HFFc6 (cell line): ENCODE data around the gene NDST4. TPM values are rescaled to one million over a fixed set of nuclear protein-coding genes. Genes with fewer than 3 reads are reported as not detected.

ENCODE experiments used
- DNase-seq: peaks from one replicate; pipeline ENCODE4 v3.0.0-alpha.2; 2018
- H3K27ac Mint-ChIP-seq: 2 replicates; pipeline ENCODE4 v1.8.0; 2020; ENCODE audit warnings: mild to moderate bottlenecking, mixed read lengths
- H3K27me3 Mint-ChIP-seq: 2 replicates; pipeline ENCODE4 v1.8.0; 2021; ENCODE audit warnings: mild to moderate bottlenecking, moderate library complexity, mixed read lengths; ENCODE audit not compliant: insufficient read depth
- H3K36me3 Mint-ChIP-seq: 2 replicates; pipeline ENCODE4 v1.8.0; 2021; ENCODE audit warnings: low read depth, mixed read lengths
- H3K4me1 Mint-ChIP-seq: 2 replicates; pipeline ENCODE4 v1.8.0; 2020; ENCODE audit warnings: low read depth, mixed read lengths
- H3K4me3 Mint-ChIP-seq: 2 replicates; pipeline ENCODE4 v1.8.0; 2020; ENCODE audit warnings: mild to moderate bottlenecking, moderate library complexity, mixed read lengths
- H3K9me3 Mint-ChIP-seq: 2 replicates; pipeline ENCODE4 v1.8.0; 2020; ENCODE audit warnings: mild to moderate bottlenecking, mixed read lengths
- total RNA-seq, 6 experiments: library from RNA; stranded (reverse); fragmentation: NEBNext Ultra II Directional; extraction: Animal tissue kit (Norgen Biotek cat#: 25700); gene quantifications; 2 replicates in 1 of 6; 3 replicates in 5 of 6; pipeline ENCODE4 v1.2.3, GENCODE V29; 2021
- TF ChIP-seq, protein P1 (sequence below): fragments of 200-600 bp; sonication (generic); IDR thresholded peaks from 2 replicates; pipeline ENCODE4 v1.5.0; 2021; ENCODE audit warnings: antibody characterized with exemption, mild to moderate bottlenecking

Gene NDST4
- total RNA-seq, 6 experiments from 2014 or later: not detected

DNA sequence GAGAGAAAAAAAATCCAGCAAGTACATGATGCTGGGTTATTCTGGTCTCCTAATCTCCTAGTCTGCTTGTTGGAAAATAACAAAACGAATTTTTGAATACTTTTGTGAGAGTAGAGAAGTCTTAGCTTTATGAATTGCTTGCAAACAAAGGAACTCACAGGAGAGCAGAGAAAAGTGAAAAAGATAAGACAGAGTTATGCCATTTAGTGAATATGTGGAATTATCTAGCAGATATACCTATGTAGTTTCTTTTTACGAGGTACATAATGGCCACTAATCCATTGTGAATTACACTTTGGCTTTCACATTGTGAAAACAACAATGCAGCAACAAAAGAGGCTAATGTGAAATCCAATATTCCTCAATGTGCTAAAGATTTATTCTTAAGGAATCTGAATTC, 226.7 kb downstream of the NDST4 start:
- Mint-ChIP-seq H3K9me3 (peaks cover 36% of the 10 kb centered on the region), H3K27me3 (no peaks in the 10 kb centered on the region), H3K4me3 (no peak overlapping the region), H3K4me1 (no peaks in the 10 kb centered on the region), H3K27ac (no peak overlapping the region), H3K36me3 (no peaks in the 10 kb centered on the region)
- TF ChIP-seq, protein P1, sequence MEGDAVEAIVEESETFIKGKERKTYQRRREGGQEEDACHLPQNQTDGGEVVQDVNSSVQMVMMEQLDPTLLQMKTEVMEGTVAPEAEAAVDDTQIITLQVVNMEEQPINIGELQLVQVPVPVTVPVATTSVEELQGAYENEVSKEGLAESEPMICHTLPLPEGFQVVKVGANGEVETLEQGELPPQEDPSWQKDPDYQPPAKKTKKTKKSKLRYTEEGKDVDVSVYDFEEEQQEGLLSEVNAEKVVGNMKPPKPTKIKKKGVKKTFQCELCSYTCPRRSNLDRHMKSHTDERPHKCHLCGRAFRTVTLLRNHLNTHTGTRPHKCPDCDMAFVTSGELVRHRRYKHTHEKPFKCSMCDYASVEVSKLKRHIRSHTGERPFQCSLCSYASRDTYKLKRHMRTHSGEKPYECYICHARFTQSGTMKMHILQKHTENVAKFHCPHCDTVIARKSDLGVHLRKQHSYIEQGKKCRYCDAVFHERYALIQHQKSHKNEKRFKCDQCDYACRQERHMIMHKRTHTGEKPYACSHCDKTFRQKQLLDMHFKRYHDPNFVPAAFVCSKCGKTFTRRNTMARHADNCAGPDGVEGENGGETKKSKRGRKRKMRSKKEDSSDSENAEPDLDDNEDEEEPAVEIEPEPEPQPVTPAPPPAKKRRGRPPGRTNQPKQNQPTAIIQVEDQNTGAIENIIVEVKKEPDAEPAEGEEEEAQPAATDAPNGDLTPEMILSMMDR: no peak
- no peak for DNase-seq

DNA sequence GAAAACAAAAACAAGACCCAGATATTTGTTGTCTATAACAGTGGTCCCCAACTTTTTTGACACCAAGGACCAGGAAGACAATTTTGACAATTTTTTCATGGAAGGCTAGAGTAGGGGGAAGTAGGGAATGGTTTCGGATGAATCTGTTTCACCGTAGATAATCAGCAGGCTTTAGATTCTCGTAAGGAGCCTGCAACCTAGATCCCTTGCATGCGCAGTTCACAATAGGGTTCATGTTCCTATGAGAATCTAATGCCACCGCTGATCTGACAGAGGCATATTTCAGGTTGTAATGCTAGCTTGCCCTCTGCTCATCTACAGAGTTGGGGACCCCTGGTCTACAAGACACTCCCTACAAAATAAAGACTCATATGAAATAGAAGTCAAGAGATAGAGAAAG, 229.8 kb downstream of the NDST4 start:
- H3K27me3 Mint-ChIP-seq: peaks cover 2% of the 10 kb centered on the region; the same call in 1 of the 2 replicates
- H3K9me3 Mint-ChIP-seq: peaks cover 35% of the 10 kb centered on the region
- H3K27ac Mint-ChIP-seq: no peak overlapping the region
- H3K4me3 Mint-ChIP-seq: no peak overlapping the region
- TF ChIP-seq, protein P1: no peak
- H3K36me3 Mint-ChIP-seq: no peaks in the 10 kb centered on the region
- no peaks in the 10 kb centered on the region for H3K4me1 Mint-ChIP-seq
- DNase-seq: no peak

DNA sequence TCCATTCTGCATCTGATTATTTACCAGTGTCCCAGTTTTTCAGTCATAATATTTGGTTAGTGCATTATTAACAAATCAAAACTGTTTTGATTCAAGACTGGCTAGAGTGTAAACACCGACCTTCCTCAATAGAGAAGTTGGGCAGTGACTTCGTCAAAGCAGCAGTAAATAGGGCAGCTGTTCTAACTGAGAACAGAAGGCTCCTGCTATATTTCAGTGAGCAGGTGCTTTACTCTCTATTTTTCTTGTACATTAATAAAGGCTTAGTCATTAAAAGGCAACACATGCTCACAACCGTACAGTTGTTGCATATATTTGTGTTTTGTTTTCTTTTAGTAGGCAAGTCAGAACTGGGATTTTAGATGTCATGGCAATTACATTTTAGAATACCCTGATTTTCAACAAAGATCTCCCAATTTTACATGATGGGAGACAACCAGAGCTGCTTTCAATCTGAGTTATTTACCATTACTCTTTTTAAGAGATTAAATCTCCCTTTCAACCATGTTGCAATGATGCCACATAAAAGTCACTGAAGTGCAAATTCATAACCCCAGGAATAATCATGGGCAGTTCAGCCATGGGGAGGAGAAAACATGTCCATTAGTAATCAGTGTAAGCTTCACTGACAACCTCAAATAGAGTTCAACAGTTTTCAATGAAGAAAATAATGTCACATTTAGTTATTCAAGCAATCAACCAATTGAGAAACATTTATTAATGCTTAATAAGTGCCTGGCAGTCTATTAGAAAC, 233.3 kb downstream of the NDST4 start:
- Mint-ChIP-seq H3K27me3 (peaks cover 2% of the 10 kb centered on the region; the same call in 1 of the 2 replicates), H3K4me3 (no peak overlapping the region), H3K27ac (no peak overlapping the region), H3K9me3 (peaks cover 35% of the 10 kb centered on the region), H3K36me3 (no peaks in the 10 kb centered on the region), H3K4me1 (no peaks in the 10 kb centered on the region)
- TF ChIP-seq, protein P1: no peak
- no peak for DNase-seq

DNA sequence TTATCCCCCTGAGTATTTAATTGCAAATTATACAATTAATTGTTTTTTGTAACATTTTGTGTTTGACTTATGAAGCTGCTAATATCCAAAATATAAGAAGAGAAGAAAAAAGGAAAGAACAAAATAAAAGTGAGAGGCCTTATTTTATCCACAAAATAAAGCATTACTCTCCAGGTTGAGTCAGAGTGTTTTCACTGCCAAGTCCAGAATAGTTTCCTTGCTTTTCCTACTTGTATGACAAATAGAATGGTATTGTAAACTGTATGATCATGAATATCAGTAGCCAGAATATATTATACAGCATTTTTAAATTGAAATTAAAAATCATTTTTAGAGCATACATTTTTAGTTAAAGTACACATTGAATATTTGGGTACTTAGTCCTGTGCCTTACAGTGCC, 237.8 kb downstream of the NDST4 start:
- peaks cover 16% of the 10 kb centered on the region for H3K9me3 Mint-ChIP-seq
- H3K27me3 Mint-ChIP-seq: no peaks in the 10 kb centered on the region
- no peaks in the 10 kb centered on the region for H3K36me3 Mint-ChIP-seq
- no peak for DNase-seq
- no peak overlapping the region for H3K27ac Mint-ChIP-seq
- TF ChIP-seq, protein P1: no peak
- H3K4me1 Mint-ChIP-seq: no peaks in the 10 kb centered on the region
- no peak overlapping the region for H3K4me3 Mint-ChIP-seq

DNA sequence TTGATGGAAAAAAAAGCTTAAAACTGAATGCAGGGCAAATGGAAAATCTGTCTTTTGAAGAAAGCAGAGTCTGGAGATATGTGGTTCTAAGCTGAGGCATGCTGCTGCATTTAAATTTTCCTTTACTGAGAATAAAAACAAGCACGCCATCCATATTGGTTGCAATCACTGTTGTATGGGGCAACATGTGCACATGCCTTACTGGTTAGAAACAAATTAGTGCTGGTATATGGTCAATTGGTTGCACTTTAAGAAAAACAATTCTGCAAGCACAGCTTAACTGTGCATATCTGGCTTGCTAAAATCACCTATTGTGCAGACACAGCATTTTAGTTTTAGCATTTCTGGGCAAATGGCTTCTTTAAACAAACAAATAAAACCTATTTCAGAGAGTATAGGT, 239.1 kb downstream of the NDST4 start:
- Mint-ChIP-seq H3K27me3 (no peaks in the 10 kb centered on the region), H3K27ac (no peak overlapping the region), H3K36me3 (no peaks in the 10 kb centered on the region)

More for the DNA sequence above, 239.1 kb downstream of the NDST4 start:
- Mint-ChIP-seq H3K4me3 (no peak overlapping the region), H3K4me1 (no peaks in the 10 kb centered on the region), H3K9me3 (peaks cover 14% of the 10 kb centered on the region)
- TF ChIP-seq, protein P1: no peak
- DNase-seq: no peak
